Muscle layer of colon (tissue), 2 donors: ENCODE measurements around the gene NPPC.
A peak's percentile ranks its signal among the peaks of the same experiment; 100 is the strongest.

Source experiments
- H3K27ac ChIP-seq: one replicate; pipeline ENCODE4 v1.7.0; 2013; ENCODE audit warnings: low read depth, mild to moderate bottlenecking, low read length, moderate library complexity
- H3K27me3 ChIP-seq, 2 donors: one replicate each; pipeline ENCODE4 v1.7.0; 2013; ENCODE audit warnings: low read length in 2 of 2, mild to moderate bottlenecking in 2 of 2; ENCODE audit not compliant: insufficient read depth in 2 of 2, control insufficient read depth in 1 of 2
- H3K36me3 ChIP-seq: one replicate; pipeline ENCODE4 v1.7.0; 2013; ENCODE audit warnings: mild to moderate bottlenecking, low read length; ENCODE audit not compliant: insufficient read depth
- H3K4me1 ChIP-seq: one replicate; pipeline ENCODE4 v1.7.0; 2013; ENCODE audit warnings: mild to moderate bottlenecking, low read length; ENCODE audit not compliant: insufficient read depth
- H3K4me3 ChIP-seq, 2 donors: one replicate each; pipeline ENCODE4 v1.7.0; 2013; ENCODE audit warnings: low read length in 2 of 2, low read depth in 1 of 2, mild to moderate bottlenecking in 1 of 2, moderate library complexity in 1 of 2
- H3K9ac ChIP-seq: one replicate; pipeline ENCODE4 v1.7.0; 2013; ENCODE audit warnings: low read length
- H3K9me3 ChIP-seq: one replicate; pipeline ENCODE4 v1.7.0; 2013; ENCODE audit warnings: mild to moderate bottlenecking, low read length
- donor health status: abdominal sarcoma.
- donor health status: Adenocarcinoma of cecum.

Gene NPPC

DNA sequence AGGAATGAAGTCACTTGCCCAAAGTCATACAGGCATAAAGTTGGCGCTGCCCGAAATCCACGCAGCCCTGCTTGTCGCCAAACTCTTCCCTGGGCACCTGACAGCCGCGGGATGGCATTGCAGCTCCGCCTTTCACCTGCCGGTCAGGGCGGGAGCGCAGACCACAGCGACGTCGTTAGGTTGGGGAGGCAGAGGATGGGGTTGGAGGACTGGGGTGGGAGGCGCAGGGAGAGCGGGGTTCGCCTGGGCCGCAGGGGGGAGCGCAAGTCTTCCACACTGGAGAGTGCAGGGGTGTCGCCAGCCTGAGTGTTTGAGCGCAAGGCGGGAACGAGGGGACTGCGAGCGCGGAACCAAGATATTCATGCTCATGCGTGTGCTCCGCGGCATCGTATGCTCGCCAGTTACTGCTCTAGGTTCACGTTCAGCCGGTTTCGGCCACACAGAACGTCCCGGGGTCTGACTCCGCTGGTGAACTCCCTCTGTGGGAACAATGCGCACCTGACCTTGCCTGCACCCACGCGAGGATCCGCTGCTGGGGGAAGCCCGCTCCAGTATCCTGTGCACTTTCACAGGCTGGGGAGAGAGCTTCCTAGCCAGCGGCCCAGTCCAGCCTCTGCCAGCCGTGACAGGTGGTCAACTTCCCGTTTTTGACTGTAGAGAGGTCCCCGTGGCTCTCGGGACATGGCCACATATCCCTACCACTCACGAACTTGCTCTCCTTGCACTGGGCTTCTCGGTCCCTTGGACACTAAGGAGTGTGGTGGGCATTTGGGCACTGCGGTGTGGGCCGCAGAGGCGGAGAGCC lies 767 bp upstream of the NPPC start:
- no peak overlapping the region for H3K27ac ChIP-seq
- no peaks in the 10 kb centered on the region for H3K9me3 ChIP-seq
- peak overlapping the region; percentile 41 to 42 for H3K4me3 ChIP-seq
- no peaks in the 10 kb centered on the region for H3K36me3 ChIP-seq
- no peak overlapping the region for H3K9ac ChIP-seq
- H3K4me1 ChIP-seq, result peaks cover 4% of the 10 kb centered on the region
- H3K27me3 ChIP-seq, result peaks cover 17 to 57% of the 10 kb centered on the region in 2 donors

DNA sequence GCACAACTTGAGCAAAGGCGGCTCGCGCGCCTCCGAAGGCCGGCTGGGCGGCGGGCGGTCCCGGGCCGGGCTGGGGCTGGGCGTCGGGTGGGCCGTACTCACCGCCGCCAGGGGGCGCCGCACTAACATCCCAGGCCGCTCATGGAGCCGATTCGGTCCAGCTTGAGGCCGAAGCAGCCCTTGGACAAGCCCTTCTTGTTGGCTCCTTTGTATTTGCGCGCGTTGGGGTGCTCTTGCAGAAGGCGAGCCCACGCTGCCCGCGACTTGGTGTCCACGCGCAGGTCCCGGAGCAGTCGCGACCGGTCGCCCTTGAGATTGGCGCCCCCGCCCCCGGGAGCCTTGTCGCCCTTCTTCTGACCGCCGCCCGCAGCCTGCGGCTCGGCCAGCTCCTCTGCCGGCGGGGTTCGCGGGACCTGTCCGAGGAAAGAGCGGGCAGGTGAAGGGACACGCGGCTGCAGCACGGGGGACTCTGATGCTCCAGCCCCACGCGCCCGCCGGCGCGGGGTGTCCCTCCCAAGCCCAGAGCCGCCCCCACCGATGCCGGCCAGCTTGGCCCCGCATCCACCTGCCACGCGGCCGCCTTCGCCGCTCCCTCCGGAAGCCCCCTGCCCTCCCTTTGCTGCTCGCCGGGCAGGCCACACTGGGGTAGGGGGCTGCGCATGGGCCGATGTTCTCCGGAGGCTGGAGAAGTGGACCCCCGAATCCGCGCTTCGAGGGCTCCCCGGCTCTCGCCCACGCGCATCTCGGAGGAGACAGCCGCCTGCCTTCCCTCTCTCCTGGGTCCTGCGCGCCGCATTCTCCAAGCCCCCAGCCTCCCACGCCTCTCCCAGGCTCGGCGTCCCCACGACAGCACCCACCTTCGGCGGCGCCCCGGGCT lies 655 bp downstream of the NPPC start:
- Histone ChIP-seq H3K4me3 (peak overlapping the region; percentile 32 to 49), H3K27ac (no peak overlapping the region), H3K4me1 (peaks cover 4% of the 10 kb centered on the region), H3K36me3 (no peaks in the 10 kb centered on the region), H3K27me3 (peaks cover 17 to 57% of the 10 kb centered on the region in 2 donors), H3K9ac (no peak overlapping the region), H3K9me3 (no peaks in the 10 kb centered on the region)

DNA sequence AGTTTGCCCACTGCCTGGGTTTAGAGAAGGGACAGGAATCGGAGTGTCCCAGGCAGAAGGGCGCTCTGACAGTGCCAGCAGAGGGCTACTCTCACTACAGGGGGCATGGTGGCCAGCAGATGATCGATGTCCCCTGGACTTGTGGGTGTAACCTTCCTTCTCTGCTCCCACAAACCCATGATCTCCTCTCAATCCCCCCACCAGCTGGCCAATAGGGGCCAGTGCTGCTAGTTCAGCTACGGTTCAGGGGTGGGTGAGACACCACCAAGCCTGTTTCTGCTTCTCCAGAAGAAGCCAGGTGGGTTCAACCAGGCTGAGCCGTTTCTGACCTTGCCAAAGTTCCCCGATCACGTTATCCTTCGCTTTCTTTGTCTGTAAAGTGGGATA lies 1.3 kb downstream of the NPPC start:
- Histone ChIP-seq H3K9ac (no peak overlapping the region), H3K9me3 (no peaks in the 10 kb centered on the region), H3K4me1 (peaks cover 4% of the 10 kb centered on the region), H3K27ac (no peak overlapping the region), H3K27me3 (peaks cover 17 to 55% of the 10 kb centered on the region in 2 donors), H3K36me3 (no peaks in the 10 kb centered on the region), H3K4me3 (peak overlapping the region in 1 of 2 donors; percentile 32)

DNA sequence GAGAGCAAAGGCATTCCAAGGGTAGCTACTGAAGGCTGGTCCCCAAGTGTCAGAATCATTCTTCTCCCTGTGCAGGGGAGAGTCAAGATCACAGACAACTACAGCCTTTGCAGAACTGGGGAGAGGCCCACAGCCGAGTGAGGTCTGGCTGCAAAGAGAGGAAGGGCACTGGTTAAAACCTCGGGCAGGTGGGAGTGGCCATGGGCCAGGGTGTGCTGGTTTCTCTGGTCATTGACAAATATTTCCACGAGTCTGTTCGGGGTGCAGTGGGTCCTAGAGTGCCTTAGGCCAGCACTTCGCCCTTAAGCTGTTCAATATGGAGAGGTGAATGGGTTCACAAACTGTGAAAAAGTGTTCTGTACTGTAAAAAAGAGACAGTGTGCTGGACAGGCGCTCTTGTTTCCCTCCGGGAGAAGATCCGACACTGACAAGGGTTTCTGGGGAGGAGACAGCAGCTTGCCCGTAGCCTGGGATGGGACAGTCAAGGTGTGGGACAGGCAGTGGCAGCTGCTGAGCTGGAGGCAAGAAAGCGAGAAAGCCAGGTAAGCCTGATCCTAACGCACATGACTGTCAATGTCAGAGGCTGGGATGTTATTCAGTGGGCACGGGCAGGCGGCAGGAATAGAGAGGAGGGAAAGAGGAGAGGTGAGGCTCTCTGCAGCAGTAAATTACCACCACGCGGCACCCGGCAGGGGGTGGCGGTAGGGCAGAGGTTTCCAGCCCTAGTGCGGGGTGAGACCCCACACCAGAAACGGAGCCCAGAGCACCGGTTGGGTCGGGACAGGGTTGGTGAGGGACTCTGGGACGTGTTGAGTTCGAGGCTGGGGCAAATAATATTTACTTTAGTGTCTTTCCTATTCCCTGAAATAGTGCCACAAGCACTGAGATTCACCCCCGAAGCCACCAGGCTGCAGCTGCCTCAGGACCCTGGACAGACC lies 2.0 kb downstream of the NPPC start:
- H3K36me3 ChIP-seq, result no peaks in the 10 kb centered on the region
- H3K9ac ChIP-seq, result no peak overlapping the region
- no peaks in the 10 kb centered on the region for H3K9me3 ChIP-seq
- no peak overlapping the region for H3K4me3 ChIP-seq
- no peak overlapping the region for H3K27ac ChIP-seq
- H3K4me1 ChIP-seq, result peaks cover 4% of the 10 kb centered on the region
- H3K27me3 ChIP-seq, result peaks cover 17 to 52% of the 10 kb centered on the region in 2 donors

DNA sequence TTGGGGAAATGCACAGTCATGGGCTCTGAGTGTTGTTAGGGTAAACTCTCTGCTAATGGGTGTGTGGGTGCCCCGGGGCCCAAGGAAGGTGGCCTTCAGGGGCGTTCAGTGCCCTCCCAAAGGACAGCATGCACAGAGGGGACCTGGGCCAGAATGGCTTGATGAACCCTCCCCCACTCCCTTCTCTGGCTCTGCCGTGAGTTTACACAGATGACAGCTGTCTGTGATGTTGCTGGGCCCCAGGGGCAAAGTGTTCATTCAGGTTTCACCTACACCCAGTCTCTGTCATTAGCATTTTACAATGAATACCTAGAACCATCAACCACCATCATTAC lies 3.2 kb downstream of the NPPC start:
- peaks cover 4% of the 10 kb centered on the region for H3K4me1 ChIP-seq
- H3K9me3 ChIP-seq, result no peaks in the 10 kb centered on the region
- H3K27ac ChIP-seq, result no peak overlapping the region
- H3K4me3 ChIP-seq, result no peak overlapping the region
- H3K27me3 ChIP-seq, result peaks cover 17 to 45% of the 10 kb centered on the region in 2 donors
- H3K9ac ChIP-seq, result no peak overlapping the region
- H3K36me3 ChIP-seq, result no peaks in the 10 kb centered on the region

DNA sequence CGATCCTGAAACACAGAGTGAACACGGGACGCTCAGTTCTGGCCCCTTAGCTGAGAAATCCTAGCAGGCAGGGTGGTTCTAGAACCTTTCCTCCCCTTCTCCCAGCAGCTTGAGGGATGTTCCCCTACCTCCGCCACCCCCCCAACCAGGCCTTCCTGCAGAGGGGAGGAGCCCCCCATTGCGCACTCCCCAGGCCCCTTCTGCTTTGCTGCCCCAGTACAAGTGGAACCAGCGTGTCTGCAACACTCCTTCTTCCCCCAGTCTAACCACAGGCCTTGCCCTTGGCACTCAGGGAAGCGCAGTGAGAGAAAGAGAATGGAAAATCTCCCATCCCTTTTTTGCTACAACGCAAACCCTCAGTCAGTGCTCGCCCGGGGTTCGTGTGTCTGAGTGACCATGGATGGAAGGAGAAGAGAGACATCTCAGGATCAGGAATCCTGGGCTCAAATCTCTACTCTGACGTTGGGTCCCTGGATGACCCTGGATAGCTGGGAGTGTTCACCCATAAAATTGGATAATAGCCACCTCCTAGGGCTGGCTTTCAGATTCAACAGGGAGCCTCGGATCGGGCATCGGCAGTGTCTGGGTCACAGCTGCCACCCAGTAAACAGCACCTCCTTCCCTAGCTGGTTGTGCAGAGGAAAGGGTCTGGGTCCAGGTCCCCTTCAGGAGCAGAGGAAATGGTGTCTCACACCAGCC lies 3.7 kb downstream of the NPPC start:
- Histone ChIP-seq H3K36me3 (no peaks in the 10 kb centered on the region), H3K4me1 (peaks cover 4% of the 10 kb centered on the region), H3K9me3 (no peaks in the 10 kb centered on the region), H3K9ac (no peak overlapping the region), H3K27ac (no peak overlapping the region), H3K4me3 (no peak overlapping the region), H3K27me3 (peaks cover 17 to 43% of the 10 kb centered on the region in 2 donors)

DNA sequence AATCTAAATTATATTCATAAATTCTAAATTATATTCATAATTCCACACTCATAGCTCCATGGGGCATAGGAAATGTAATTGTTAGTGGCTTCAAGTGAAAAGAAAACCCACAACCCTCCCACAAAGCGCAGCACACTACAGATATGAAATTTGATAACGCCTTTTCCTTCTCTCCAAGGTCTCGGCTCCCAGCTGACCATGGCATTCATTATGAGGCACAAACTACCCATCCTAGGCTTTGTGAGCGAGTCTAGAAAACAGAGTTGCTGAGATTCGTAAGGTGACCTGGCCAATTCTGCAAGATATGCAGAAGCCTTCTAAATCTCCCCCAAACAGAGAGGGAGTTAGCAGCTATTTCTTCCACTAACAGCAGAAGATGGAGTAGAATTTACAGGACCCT lies 5.4 kb downstream of the NPPC start:
- no peaks in the 10 kb centered on the region for H3K9me3 ChIP-seq
- H3K36me3 ChIP-seq, result no peaks in the 10 kb centered on the region
- peaks cover 17 to 26% of the 10 kb centered on the region in 2 donors for H3K27me3 ChIP-seq
- peaks cover 1% of the 10 kb centered on the region for H3K4me1 ChIP-seq
- H3K27ac ChIP-seq, result no peak overlapping the region
- no peak overlapping the region for H3K4me3 ChIP-seq
- no peak overlapping the region for H3K9ac ChIP-seq

DNA sequence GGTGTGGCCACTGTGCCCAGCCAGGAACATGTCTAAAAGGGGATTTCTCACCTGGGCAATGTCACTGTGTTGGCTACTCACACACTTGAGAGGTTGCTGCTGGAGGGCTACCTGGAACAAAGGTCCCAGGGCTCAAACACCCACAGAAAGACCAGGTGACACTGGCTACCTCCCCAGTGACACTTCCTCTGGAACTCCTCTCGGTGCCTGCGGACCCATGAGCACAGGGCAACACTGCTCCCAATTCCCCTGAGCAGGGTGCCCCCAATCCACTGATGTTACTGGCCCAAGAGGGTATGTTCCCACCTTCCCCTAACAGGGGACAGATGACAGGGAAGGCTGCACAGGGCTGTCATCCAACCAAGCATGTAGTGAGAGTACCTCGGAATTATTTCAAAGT lies 5.8 kb downstream of the NPPC start:
- Histone ChIP-seq H3K36me3 (no peaks in the 10 kb centered on the region), H3K27me3 (peaks cover 17 to 22% of the 10 kb centered on the region in 2 donors), H3K9ac (no peak overlapping the region), H3K4me1 (no peaks in the 10 kb centered on the region), H3K9me3 (no peaks in the 10 kb centered on the region), H3K4me3 (no peak overlapping the region), H3K27ac (no peak overlapping the region)

DNA sequence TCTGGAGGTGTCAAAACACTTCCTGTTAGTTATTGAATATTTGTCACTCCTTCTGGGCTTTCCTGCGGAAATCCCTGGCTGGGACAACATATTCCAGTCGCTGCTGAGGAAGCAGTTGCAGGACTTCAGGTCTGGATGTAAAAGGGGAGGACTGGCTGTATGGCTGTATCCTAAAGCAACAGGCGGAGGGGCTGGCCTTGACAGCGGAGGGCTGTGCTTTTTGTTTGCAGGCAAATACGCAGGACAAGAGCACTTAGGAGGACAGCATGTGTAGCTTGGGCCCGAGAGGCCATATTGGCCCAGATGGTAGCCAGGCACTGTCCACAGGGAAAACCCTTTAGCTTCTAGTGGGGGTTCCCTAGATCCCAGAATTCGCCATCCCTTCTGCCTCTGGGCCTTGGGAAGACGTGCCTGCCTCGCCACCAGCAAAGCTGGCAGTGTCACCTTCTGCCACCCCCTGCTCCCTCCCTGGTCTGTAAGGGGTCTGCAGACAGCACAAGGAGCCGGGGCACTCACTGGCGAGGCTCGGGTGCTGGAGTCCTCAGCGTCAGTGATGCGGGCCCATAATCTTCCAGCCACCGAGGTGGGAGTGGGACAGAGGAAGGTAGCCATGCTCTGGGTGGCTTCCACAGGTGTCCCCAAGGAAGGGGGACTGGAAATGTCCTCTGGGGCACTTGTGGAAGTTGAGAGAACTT lies 6.7 kb downstream of the NPPC start:
- Histone ChIP-seq H3K9me3 (no peaks in the 10 kb centered on the region), H3K27me3 (peaks cover 11 to 15% of the 10 kb centered on the region in 2 donors)

More for the DNA sequence above, 6.7 kb downstream of the NPPC start:
- Histone ChIP-seq H3K27ac (no peak overlapping the region), H3K36me3 (no peaks in the 10 kb centered on the region), H3K4me3 (no peak overlapping the region), H3K4me1 (no peaks in the 10 kb centered on the region), H3K9ac (no peak overlapping the region)
